GM20431 (cell line): ENCODE results near the gene MRPL4.

Experiments
- in situ Hi-C: fragments of 300-500 bp; cut with MseI, MboI; formaldehyde crosslinking; loops from one replicate; pipeline ENCODE4 v1.15.0; 2020; ENCODE audit warnings: low sequenced_read_pairs; ENCODE audit not compliant: unreplicated experiment

MRPL4 gene

GRCh38 chr19:10285393-10285792 lies 33.4 kb downstream of the MRPL4 start:
- in situ Hi-C loops = no loop called here

DNA sequence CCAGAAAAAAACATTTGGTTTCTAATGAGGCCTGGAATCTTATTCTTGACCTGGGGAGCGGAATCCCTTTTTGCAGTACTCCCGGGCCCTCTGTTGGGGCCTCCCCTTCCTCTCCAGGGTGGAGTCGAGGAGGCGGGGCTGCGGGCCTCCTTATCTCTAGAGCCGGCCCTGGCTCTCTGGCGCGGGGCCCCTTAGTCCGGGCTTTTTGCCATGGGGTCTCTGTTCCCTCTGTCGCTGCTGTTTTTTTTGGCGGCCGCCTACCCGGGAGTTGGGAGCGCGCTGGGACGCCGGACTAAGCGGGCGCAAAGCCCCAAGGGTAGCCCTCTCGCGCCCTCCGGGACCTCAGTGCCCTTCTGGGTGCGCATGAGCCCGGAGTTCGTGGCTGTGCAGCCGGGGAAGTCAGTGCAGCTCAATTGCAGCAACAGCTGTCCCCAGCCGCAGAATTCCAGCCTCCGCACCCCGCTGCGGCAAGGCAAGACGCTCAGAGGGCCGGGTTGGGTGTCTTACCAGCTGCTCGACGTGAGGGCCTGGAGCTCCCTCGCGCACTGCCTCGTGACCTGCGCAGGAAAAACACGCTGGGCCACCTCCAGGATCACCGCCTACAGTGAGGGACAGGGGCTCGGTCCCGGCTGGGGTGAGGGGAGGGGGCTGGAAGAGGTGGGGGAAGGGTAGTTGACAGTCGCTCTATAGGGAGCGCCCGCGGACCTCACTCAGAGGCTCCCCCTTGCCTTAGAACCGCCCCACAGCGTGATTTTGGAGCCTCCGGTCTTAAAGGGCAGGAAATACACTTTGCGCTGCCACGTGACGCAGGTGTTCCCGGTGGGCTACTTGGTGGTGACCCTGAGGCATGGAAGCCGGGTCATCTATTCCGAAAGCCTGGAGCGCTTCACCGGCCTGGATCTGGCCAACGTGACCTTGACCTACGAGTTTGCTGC lies 35.1 kb downstream of the MRPL4 start, which contains the start of gene ICAM4:
TSS of gene ICAM4 (plus strand) at position 153 of the 935 bp plus-strand sequence. CDS start at position 211, 58 bp downstream.
- in situ Hi-C loops = no loop called here

DNA sequence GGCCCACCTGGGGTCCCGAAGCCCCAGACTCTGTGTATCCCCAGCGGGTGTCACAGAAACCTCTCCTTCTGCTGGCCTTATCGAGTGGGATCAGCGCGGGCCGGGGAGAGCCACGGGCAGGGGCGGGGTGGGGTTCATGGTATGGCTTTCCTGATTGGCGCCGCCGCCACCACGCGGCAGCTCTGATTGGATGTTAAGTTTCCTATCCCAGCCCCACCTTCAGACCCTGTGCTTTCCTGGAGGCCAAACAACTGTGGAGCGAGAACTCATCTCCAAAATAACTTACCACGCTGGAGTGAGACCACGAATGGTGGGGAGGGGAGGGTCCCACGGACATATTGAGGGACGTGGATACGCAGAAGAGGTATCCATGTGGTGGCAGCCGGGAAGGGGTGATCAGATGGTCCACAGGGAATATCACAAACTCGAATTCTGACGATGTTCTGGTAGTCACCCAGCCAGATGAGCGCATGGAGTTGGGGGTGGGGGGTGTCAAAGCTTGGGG lies 36.7 kb downstream of the MRPL4 start:
- in situ Hi-C loops = no loop called here

GRCh38 chr19:10289167-10289835 lies 37.3 kb downstream of the MRPL4 start:
- in situ Hi-C loops = no loop called here

DNA sequence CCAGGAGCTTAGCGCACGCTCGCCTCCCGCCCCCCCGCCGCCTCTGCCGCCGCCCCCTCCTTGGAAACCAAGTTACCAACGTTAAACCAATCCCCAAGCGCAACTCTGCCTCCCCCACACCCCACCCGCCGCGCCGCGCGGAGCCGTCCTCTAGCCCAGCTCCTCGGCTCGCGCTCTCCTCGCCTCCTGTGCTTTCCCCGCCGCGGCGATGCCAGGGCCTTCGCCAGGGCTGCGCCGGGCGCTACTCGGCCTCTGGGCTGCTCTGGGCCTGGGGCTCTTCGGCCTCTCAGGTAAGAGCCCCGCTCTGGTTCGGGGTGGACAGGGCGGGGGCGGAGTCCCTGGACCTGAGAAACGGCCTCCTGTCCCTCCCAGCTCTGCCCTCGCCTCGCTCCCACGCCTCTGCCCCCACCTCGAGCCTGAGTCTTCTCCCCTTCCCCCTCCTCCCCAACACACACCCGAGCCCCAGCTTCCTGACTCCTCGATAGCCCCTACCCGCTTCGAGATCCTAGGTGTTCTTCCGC lies 37.9 kb downstream of the MRPL4 start, which contains the start of gene ICAM5:
TSS of gene ICAM5 (plus strand) at position 117 of the 521 bp plus-strand sequence. CDS start at position 209, 92 bp downstream.
- in situ Hi-C loops = no loop called here

DNA sequence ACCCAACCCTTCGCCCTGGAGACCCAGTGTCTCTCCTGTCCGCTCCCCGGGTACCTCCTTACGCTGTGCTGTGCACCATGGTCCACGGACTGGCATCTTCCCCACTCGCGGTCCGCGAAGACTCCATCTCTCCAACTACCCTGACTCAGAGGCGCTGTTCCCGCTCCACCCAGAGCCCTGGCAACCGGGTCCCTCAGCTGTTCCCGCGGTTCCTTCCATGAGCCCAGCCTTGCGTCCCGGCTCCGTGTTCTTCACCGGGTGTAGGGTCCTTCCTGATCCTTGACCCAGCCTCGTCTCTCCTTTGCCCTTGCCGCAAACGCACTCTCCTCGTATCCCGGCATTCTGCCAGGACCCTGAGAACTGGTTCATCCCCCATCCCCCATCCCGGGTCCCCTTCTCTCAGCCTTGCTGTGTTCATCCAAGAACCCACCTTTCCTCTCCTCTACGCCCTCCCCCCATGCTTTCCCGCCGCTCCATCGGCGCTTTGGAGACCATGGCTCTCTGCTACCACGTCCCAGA lies 38.4 kb downstream of the MRPL4 start:
- in situ Hi-C loops = no loop called here

DNA sequence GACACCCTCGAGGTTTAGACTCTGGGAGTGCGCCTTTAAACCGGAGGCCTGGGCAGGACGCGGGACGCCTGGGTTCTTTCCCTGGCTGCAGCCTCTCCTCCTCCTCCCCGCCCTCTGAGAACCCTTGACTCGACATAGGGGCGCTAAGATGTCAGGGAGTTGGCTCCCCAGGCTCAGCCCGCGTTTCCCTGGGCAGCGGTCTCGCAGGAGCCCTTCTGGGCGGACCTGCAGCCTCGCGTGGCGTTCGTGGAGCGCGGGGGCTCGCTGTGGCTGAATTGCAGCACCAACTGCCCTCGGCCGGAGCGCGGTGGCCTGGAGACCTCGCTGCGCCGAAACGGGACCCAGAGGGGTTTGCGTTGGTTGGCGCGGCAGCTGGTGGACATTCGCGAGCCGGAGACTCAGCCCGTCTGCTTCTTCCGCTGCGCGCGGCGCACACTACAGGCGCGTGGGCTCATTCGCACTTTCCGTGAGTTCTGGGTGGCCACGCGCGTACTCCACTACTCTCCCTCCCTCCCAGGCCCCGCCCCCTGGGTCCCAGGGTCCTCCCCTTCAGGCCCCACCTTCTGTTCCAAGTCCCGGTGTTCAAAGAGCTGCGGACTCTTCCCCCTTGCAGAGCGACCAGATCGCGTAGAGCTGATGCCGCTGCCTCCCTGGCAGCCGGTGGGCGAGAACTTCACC lies 39.0 kb downstream of the MRPL4 start:
- in situ Hi-C loops = no loop called here

DNA sequence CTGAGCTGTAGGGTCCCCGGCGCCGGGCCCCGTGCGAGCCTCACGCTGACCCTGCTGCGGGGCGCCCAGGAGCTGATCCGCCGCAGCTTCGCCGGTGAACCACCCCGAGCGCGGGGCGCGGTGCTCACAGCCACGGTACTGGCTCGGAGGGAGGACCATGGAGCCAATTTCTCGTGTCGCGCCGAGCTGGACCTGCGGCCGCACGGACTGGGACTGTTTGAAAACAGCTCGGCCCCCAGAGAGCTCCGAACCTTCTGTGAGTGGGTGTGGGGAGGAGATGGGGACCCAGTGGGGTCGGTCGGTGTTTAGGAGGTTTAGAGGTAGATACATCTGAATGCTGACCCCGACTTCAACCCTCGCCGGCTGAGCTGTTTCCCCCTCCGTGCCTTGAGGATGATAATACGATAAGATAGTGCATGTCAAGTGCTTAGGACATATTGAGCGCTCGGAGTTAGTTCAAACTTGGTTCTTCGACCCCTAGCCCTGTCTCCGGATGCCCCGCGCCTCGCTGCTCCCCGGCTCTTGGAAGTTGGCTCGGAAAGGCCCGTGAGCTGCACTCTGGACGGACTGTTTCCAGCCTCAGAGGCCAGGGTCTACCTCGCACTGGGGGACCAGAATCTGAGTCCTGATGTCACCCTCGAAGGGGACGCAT lies 39.7 kb downstream of the MRPL4 start:
- in situ Hi-C loops = no loop called here

DNA sequence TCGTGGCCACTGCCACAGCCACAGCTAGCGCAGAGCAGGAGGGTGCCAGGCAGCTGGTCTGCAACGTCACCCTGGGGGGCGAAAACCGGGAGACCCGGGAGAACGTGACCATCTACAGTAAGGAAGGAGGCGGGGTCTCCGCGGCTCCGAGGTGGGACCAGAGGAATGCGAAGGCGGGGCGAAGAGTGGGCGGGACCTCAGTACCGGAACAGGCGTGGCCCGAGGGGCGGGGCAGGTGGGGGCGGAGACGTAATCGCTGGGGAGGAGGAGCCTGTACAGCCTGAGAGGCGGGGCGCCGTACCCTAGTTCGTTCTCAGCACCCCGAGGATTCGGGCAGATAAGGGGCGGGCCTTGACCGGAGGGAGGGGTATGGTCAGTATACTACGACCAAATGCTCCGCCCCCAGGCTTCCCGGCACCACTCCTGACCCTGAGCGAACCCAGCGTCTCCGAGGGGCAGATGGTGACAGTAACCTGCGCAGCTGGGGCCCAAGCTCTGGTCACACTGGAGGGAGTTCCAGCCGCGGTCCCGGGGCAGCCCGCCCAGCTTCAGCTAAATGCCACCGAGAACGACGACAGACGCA lies 40.3 kb downstream of the MRPL4 start:
- in situ Hi-C loops = no loop called here

- in situ Hi-C loops = no loop called here
Observed at GRCh38 chr19:10292789-10293636, 41.0 kb downstream of the MRPL4 start.

DNA sequence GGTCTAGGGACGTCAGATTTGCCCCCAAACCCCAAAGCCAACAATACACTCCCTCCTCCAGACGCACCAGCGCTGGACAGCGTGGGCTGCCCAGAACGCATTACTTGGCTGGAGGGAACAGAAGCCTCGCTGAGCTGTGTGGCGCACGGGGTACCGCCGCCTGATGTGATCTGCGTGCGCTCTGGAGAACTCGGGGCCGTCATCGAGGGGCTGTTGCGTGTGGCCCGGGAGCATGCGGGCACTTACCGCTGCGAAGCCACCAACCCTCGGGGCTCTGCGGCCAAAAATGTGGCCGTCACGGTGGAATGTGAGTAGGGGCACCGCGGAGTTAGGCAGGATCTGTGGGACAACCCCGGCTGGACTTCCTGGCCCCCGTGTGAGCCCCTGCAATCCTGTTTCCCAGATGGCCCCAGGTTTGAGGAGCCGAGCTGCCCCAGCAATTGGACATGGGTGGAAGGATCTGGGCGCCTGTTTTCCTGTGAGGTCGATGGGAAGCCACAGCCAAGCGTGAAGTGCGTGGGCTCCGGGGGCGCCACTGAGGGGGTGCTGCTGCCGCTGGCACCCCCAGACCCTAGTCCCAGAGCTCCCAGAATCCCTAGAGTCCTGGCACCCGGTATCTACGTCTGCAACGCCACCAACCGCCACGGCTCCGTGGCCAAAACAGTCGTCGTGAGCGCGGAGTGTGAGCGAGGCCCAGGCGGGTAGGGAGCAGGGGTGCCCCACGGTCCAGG lies 41.8 kb downstream of the MRPL4 start:
- in situ Hi-C loops = no loop called here

GRCh38 chr19:10294368-10294697 lies 42.3 kb downstream of the MRPL4 start:
- in situ Hi-C loops = no loop called here

- in situ Hi-C loops = no loop called here
Observed at GRCh38 chr19:10295305-10295846, 43.4 kb downstream of the MRPL4 start.

DNA sequence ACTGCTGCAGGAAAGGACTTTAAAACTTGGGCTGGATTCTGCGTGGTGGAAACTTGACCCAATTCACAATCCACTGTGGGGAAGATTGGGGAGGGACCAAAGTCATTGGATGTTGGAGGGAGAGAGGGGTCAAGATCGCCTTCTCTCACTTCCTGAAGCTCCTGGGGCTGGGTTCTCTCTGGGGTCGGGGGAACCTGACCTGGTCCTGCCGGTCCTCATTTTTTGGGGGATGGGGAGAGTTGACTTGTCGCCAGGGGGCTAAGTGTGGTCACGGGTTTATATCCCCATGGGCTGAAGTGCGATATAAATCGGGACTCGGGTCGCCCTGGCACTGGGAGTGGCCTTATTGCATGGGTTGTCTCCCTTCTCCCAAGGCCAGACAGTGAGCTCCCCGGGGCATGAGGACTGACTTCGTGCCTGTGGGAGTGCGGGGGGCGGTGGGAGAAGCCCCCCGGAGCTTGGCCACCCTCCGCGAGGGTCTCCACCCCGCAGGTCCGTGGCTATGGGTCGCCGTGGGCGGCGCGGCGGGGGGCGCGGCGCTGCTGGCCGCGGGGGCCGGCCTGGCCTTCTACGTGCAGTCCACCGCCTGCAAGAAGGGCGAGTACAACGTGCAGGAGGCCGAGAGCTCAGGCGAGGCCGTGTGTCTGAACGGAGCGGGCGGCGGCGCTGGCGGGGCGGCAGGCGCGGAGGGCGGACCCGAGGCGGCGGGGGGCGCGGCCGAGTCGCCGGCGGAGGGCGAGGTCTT lies 44.0 kb downstream of the MRPL4 start:
- in situ Hi-C loops = no loop called here

- in situ Hi-C loops = no loop called here
Observed at GRCh38 chr19:10299545-10300458, 47.8 kb downstream of the MRPL4 start.
